ENCODE results near the gene SLC29A1.

Gene SLC29A1

DNA sequence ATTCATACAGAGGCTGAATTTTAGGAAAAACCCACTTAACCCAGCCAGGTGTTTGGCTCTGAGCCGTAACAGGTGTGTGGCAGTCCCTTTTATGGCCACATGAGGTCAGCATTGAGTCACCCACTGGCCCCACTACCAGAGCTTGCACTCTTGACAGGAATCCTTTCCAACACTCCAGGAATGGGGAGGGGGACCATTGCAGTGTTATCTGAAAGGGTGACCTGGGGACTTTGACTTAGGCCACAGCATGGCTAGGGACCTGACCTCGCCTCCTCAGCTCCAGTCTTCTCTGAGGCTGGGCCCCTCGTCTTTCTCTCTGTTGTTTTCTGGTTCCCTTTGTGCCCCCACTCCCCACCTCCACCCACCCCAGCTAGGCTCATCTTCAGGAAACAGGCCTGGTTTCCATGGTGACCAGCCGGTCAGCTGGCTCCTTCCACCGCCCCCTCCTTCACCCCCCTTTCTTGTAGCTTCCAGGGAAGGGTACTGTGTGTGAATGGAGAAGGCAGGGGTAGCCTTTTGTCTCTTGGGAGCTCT lies 44.8 kb downstream of the SLC29A1 start:
- peak; percentile 89 for DNase-seq (ENCODE audit: low read depth, low spot score)

- no peak for DNase-seq (ENCODE audit: low read depth, low spot score)
Measured at GRCh38 chr6:44269178-44269920, 46.0 kb downstream of the SLC29A1 start.

- no peak for DNase-seq (ENCODE audit: low read depth, low spot score)
Measured at GRCh38 chr6:44269921-44270525, 46.6 kb downstream of the SLC29A1 start, which contains the start of gene TMEM151B. TSS of gene TMEM151B (plus strand) at chr6:44270450. CDS start at chr6:44270743, 293 bp downstream.

- DNase-seq (ENCODE audit: low read depth, low spot score): no peak
Measured at GRCh38 chr6:44270526-44271405, 47.4 kb downstream of the SLC29A1 start.

GRCh38 chr6:44271406-44271723 lies 48.0 kb downstream of the SLC29A1 start:
- no peak for DNase-seq (ENCODE audit: low read depth, low spot score)

DNA sequence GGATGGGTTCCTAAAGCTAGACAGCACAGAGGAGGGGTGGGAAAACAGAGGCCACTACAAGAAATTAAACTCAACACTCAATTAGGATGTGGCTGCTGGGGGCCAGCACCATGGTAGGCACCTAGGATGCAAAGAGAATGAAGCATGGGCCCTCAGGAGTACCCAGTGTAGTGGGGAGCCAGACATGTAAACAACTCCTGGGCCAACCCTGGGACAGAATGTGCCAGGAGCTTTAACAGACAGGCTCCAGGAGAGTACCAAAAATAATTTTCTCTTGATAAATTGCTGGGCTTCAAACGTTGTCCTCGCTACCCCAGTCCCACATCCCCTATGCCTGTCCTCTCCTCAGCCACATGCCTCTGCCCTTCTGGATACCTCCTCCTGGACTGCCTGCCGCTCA lies 48.5 kb downstream of the SLC29A1 start:
- no peak for DNase-seq (ENCODE audit: low read depth, low spot score)

DNA sequence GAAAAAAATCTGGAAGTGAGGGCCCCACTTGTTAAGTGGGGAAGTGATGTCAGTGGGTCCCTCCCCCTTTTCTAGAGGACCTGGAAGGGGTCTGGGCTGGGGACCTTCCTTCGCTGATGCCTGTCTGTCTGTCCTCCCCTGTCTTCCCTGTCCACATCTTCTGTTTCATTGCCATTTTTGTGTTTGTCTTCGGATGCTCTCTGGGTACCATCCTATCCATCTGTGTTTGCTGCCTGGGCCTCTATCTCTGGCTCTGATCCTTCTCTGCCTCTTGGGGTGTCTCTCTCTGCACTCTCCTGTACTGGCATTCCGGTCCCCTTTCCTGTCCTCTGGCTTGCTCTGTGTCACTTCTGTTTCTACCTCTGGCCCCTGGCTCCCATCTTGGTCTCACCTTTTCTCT lies 49.1 kb downstream of the SLC29A1 start:
- DNase-seq (ENCODE audit: low read depth, low spot score): no peak

DNA sequence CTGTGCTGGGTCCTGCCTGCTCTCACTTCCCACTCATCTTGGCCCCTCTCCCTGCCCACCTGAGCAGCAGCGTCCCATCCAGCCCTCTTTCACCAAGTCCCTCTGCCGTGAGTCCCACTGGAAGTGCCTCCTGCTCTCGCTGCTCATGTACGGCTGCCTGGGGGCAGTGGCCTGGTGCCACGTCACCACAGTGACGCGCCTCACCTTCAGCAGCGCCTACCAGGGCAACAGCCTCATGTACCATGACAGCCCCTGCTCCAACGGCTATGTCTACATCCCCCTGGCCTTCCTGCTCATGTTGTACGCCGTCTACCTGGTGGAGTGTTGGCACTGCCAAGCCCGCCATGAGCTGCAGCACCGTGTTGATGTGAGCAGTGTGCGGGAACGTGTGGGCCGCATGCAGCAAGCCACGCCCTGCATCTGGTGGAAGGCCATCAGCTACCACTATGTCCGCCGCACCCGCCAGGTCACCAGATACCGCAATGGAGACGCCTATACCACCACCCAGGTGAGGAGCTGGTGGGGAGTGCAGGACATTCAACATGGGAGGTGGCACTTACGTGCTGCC lies 49.7 kb downstream of the SLC29A1 start:
- DNase-seq (ENCODE audit: low read depth, low spot score): no peak

GRCh38 chr6:44273617-44274016 lies 50.2 kb downstream of the SLC29A1 start:
- no peak for DNase-seq (ENCODE audit: low read depth, low spot score)

DNA sequence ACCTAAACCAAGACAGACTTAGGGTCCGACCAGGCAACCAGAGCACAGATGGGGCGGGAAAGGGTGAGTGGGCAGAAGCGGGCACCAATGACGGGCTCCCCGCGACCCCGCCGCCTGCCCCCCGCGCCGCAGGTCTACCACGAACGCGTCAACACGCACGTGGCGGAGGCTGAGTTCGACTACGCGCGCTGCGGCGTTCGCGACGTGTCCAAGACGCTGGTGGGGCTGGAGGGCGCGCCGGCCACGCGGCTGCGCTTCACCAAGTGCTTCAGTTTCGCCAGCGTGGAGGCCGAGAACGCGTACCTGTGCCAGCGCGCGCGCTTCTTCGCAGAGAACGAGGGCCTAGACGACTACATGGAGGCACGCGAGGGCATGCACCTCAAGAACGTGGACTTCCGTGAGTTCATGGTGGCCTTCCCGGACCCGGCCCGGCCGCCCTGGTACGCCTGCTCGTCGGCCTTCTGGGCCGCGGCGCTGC lies 51.9 kb downstream of the SLC29A1 start:
- no peak for DNase-seq (ENCODE audit: low read depth, low spot score)

GRCh38 chr6:44275749-44276648 lies 52.6 kb downstream of the SLC29A1 start:
- DNase-seq (ENCODE audit: low read depth, low spot score): no peak

DNA sequence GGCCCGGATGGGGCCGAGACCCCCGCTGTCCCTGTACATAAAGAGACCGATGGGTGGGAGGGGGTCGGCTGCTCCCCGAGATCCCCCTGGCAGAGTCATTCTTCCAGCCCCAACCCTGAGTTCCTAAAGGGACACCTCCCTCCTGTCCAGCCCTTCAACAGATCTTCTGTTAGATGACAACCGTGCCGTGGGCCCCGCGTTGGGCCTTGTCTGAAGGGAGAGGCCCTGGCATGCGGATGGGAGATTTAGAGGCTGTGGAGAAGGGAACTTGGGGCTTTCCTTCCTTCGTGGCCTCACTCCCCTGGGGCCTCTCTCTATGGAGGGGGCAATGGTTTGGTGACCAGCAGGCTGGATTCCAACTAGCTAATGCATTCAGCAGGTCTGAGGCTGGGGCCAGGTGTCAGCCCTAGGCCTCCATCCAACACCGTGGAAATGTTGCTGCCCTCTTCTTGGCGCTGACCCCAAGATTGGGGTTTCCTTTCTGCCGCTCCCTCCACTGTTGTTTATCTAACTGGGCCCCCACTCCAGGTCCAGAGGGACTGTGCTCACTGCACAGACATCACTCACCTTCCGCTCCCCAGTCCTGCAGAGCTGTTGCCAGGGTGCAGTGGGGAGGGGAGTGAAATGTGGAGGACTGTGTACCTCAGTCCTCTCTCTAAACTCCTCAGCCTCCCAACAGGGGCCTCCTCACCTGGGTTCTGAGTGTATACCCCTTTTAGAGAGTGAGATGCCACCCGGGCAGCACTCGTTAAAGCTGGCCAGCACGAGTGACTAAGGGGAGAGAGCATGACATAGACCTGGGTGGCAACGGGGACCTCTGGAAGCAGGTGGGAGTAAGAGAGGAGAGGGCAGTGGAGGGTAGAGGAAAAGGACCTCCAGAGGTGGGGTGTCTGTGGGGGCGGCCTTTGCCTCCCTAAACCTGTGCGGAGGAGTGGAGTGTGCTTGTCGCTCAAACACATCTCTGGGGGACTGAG lies 53.6 kb downstream of the SLC29A1 start:
- no peak for DNase-seq (ENCODE audit: low read depth, low spot score)

DNA sequence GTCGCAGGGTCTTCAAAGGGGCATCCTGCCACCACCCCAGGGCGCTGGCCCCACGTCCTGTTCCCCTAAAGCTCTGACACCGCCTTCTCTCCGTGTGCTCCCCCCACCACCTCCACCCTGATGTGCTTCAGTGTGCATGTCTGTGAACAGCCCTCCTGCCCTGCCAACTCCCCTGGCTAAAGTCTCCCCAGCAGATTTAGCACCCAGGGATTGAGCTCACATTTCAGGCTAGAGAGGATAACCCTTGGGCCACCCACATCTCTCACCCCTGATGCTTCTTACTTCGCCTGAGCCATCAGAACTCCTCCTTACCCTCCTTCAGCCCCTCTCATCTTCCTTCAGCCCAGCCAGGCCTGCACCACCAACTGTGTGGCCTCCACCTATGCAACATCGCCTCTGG lies 54.4 kb downstream of the SLC29A1 start:
- DNase-seq (ENCODE audit: low read depth, low spot score): no peak

GRCh38 chr6:44278315-44278714 lies 54.9 kb downstream of the SLC29A1 start:
- no peak for DNase-seq (ENCODE audit: low read depth, low spot score)

DNA sequence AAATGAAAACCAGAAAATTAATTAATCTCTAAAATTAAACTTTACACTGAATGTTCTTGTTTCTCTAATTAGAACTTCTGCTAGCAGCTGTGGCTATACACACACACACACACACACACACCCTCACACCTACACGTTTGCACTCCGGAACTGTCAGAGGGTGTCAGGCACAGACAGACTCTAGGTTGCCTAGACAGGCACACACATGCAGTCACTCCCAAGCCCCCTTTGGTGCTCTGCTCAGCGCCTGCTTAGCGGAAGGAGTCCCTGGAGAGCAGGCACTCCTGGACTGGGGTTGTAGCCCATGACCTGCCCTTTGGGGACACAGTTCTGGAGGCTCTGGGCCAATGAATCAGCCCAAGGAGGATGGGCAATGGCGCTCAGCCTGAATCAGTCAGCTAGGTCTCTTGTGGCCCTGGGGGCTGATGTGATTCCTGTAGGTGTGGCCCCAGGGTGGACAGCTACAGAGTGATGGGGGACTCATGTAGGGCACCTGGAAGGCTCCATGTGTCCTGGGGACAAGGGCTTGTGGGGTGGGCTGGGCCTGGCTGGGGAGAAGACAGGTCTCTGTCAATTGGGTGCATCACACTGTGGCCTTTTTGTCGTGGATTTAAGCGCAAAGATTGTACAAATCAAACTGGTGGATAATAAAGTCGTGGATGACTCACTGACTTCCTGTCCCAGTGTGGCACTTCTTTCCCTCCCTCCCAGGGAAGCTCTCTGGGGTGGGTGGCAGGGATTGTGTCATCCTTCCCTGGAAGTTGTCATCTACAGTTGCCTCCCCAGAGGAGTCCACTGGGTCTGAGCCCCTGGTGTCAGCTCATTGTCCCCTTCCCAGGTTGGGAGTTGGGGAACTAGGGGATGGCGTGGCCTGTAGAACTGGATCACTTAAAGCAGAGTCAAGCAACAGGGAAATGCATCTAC lies 55.6 kb downstream of the SLC29A1 start:
- DNase-seq (ENCODE audit: low read depth, low spot score): no peak
